ENCODE results near the gene DAB2IP.

DAB2IP gene

GRCh38 chr9:121756474-121757280, 105.2 kb downstream of the DAB2IP start:
- in situ Hi-C loops (cut with HindIII; ENCODE audit: low sequenced_read_pairs) = no loop called here
- no peak for TF ChIP-seq CTCF (IDR thresholded peaks at IDR 0.05; ENCODE audit: low read depth, low read length)
- DNase-seq (ENCODE audit: low read depth, low spot score) = no peak
- no peak overlapping the region for H3K4me3 ChIP-seq (ENCODE audit: low read depth, low read length)

GRCh38 chr9:121757281-121757585, 105.8 kb downstream of the DAB2IP start:
- H3K4me3 ChIP-seq (ENCODE audit: low read depth, low read length) = no peak overlapping the region
- TF ChIP-seq CTCF (IDR thresholded peaks at IDR 0.05; ENCODE audit: low read depth, low read length) = no peak
- no peak for DNase-seq (ENCODE audit: low read depth, low spot score)
- in situ Hi-C loops (cut with HindIII; ENCODE audit: low sequenced_read_pairs) = no loop called here

GRCh38 chr9:121758693-121759092, 107.3 kb downstream of the DAB2IP start:
- TF ChIP-seq CTCF (IDR thresholded peaks at IDR 0.05; ENCODE audit: low read depth, low read length) = no peak
- no peak overlapping the region for H3K4me3 ChIP-seq (ENCODE audit: low read depth, low read length)
- DNase-seq (ENCODE audit: low read depth, low spot score) = no peak
- in situ Hi-C loops (cut with HindIII; ENCODE audit: low sequenced_read_pairs) = no loop called here

GRCh38 chr9:121759996-121760395, 108.6 kb downstream of the DAB2IP start:
- no peak for TF ChIP-seq CTCF (IDR thresholded peaks at IDR 0.05; ENCODE audit: low read depth, low read length)
- H3K4me3 ChIP-seq (ENCODE audit: low read depth, low read length) = no peak overlapping the region
- DNase-seq (ENCODE audit: low read depth, low spot score) = no peak
- in situ Hi-C loops (cut with HindIII; ENCODE audit: low sequenced_read_pairs) = no loop called here

GRCh38 chr9:121760571-121760970, 109.1 kb downstream of the DAB2IP start:
- TF ChIP-seq CTCF (IDR thresholded peaks at IDR 0.05; ENCODE audit: low read depth, low read length) = no peak
- no peak for DNase-seq (ENCODE audit: low read depth, low spot score)
- H3K4me3 ChIP-seq (ENCODE audit: low read depth, low read length) = no peak overlapping the region
- in situ Hi-C loops (cut with HindIII; ENCODE audit: low sequenced_read_pairs) = no loop called here

- H3K4me3 ChIP-seq (ENCODE audit: low read depth, low read length) = no peak overlapping the region
- no peak for DNase-seq (ENCODE audit: low read depth, low spot score)
- no peak for TF ChIP-seq CTCF (IDR thresholded peaks at IDR 0.05; ENCODE audit: low read depth, low read length)
- in situ Hi-C loops (cut with HindIII; ENCODE audit: low sequenced_read_pairs) = no loop called here
These were observed 111.7 kb downstream of the DAB2IP start for GRCh38 chr9:121763131-121763530.

Data from astrocyte of the spinal cord (primary cell).